GM12872 (cell line): Measurements from ENCODE around the gene PLA2G2D.

ENCODE experiments used
- TF ChIP-seq, protein P1 (sequence below): IDR thresholded peaks from 3 replicates; pipeline ENCODE4 v1.5.1; 2011; ENCODE audit warnings: low read depth, mild to moderate bottlenecking, low read length, moderate library complexity; ENCODE audit not compliant: insufficient read depth

Gene PLA2G2D

GRCh38 chr1:20141466-20141865 is 22.1 kb upstream of the PLA2G2D start:
- TF ChIP-seq, protein P1, sequence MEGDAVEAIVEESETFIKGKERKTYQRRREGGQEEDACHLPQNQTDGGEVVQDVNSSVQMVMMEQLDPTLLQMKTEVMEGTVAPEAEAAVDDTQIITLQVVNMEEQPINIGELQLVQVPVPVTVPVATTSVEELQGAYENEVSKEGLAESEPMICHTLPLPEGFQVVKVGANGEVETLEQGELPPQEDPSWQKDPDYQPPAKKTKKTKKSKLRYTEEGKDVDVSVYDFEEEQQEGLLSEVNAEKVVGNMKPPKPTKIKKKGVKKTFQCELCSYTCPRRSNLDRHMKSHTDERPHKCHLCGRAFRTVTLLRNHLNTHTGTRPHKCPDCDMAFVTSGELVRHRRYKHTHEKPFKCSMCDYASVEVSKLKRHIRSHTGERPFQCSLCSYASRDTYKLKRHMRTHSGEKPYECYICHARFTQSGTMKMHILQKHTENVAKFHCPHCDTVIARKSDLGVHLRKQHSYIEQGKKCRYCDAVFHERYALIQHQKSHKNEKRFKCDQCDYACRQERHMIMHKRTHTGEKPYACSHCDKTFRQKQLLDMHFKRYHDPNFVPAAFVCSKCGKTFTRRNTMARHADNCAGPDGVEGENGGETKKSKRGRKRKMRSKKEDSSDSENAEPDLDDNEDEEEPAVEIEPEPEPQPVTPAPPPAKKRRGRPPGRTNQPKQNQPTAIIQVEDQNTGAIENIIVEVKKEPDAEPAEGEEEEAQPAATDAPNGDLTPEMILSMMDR: no peak

- TF ChIP-seq, protein P1: no peak
Measured at GRCh38 chr1:20141001-20141400, 21.7 kb upstream of the PLA2G2D start.

- TF ChIP-seq, protein P1: no peak
Measured at GRCh38 chr1:20139776-20140612, 20.7 kb upstream of the PLA2G2D start.

DNA sequence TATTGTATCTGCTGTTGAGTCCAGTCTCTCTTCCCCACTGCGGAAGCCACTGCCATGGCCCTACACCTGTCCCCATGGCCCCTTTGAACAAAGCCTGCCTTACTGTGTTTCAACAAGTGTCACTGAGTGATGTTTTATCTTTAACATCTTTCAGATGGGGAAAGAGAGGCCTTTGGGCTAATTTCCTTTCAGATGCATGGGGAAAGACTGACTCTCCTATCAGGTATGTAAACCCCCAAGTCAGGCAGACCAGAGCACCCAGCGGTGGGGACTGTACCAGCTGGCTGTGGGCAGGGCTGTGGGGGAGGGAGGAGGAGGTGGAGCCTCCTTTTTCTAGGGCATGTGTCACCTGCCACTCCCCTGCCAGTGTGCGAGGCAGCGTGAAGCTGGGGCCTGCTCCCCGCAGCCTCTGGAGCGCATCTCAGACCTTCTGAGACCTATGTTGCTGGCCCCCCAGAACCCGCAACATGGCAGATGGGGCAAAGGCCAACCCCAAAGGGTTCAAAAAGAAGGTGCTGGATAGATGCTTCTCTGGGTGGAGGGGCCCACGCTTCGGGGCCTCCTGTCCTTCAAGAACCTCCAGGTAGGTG is 19.7 kb upstream of the PLA2G2D start, which contains the start of gene PLA2G2F:
TSS of gene PLA2G2F (plus strand) at position 363 of the 590 bp plus-strand sequence. CDS start at position 468, 105 bp downstream.
- TF ChIP-seq, protein P1: no peak

DNA sequence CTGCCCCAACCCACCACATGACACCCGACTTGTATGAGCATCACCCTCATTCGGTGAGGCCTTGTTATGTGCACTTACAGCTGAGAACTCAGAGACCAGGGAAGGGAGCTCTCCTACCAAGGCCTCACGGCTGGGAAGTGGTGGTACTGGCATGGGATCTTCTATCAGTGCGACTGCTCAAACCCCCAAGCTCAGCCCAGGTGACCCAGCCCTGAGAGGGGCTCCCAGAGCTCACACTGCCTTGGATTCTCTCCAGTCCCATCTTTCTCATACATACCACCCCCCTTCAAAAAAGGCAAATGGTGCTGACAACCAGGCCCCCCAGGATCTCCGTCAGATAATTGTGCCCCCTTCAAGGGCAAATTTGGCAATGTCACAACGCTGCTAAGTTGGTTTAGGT is 19.0 kb upstream of the PLA2G2D start:
- TF ChIP-seq, protein P1: no peak

- TF ChIP-seq, protein P1: no peak
Measured at GRCh38 chr1:20137604-20138003, 18.3 kb upstream of the PLA2G2D start.

DNA sequence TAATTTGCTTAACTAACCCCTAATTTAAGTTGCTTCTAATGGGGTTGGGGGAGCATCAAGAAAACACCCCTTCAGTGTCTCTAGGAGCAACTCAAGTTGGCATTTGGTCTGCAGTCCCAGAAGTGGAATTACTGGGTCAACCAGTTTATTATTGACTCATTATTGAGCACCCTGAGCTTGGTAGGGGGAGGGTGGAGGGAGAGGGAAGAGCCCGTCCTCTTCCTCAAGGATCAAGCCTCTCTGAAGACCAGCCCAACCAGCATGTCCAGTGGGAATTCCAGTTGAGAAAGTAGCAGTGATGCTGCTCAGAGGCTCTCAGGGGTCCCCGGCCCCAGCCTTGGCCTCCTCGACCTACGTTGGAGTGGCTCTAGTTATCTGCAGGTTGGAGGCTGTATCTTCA is 17.7 kb upstream of the PLA2G2D start:
- TF ChIP-seq, protein P1: no peak
